NCI-H510A (cell line): ENCODE measurements around the gene KAT8.
"Not testable (repeated sequence)": the region's sequence is repeated elsewhere in the genome, so short reads cannot be mapped to it uniquely, and the experiment has no call there.

Source experiments
- DNase-seq: peaks from one replicate; lab custom pipeline; 2025; lab: John Stamatoyannopoulos, UW

KAT8 gene

DNA sequence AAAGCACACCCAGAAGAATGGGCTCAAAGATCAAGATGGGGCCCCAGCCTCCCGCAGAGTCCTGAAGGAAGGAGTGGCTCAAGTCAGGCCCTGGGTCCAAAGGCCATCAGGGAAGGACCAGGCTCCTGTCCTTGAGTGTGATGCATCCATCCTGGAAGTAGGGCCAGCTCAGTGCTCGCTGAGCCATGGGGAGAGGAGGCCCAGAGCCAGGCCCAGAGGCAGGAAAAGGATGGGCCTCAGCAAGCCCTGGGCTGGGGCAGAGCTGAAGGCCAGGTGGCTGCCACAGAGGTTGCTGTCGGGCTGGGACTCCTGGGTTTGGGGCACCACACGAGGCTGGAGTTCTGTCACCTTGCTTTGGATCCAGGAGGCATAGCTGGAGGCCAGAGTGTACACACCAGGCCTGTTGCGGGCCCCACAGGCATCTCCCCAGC lies 14.4 kb downstream of the KAT8 start:
- no peak for DNase-seq

GRCh38 chr16:31132303-31132979 lies 15.0 kb downstream of the KAT8 start:
- no peak for DNase-seq

- DNase-seq: no peak
Observed at GRCh38 chr16:31133046-31133501, 15.6 kb downstream of the KAT8 start.

DNA sequence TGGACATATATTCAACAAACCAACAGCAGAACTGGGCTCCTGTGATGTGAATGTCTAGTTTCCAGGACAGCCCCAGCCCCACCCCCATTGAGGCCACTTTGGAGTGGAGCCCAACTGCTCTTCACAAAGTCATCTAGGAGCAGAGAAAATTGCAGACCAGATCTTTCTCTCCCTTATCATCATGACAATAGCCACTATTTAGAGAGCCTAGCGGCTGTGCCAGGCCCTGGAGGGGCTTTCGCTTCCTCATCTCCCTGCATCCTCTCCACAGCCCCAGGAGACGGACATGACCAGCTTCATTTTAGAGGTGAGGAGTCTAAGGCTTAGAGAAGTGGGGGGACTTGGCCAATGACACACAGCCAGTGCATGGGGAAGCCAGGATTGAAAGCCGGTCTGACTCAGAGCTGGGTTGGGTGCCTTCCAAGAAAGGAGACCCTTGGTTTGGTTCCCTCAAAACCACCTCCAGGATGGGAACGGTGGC lies 16.7 kb downstream of the KAT8 start:
- no peak for DNase-seq

DNA sequence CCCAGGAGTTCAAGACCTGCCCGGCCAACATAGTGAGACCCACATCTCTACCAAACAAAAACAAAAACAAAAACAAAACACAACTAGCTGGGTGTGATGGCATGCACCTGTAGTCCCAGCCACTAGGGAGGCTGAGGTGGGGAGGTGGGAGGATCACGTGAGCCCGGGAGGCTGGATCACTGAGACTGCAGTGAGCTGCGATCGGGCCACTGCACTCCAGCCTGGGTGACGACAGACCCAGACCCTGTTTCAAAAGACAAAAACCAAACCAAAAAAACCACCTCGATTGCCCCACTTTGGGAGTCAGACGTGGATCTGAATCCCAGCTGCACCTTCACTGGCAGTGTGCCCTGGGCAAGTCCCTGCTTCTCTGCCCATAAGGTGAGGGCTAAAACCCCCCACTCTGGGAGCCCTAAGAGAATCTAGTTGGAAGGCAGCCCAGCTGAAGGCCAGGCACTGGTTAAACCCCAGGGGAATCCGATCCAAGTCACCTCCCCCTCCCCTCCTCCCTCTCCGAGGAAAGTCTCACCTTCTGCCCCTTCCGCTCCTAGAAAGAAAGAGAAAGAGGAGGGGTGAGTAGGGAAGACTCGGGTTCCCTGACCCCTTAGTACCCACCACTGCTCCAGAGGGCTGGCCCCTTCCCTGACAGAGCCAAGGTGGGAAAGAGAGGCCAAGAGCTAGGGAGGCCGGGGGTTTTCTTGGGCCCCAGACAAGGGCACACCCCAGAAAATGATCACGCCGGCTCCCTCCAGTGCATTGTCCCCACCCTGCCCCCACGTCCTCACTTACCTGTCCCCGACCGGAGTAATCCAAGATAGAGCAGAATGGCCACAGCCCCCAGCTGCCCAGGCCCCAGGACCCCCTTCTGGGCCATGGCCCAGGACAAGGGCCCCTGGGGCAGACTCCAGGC lies 17.4 kb downstream of the KAT8 start:
- DNase-seq: no peak

DNA sequence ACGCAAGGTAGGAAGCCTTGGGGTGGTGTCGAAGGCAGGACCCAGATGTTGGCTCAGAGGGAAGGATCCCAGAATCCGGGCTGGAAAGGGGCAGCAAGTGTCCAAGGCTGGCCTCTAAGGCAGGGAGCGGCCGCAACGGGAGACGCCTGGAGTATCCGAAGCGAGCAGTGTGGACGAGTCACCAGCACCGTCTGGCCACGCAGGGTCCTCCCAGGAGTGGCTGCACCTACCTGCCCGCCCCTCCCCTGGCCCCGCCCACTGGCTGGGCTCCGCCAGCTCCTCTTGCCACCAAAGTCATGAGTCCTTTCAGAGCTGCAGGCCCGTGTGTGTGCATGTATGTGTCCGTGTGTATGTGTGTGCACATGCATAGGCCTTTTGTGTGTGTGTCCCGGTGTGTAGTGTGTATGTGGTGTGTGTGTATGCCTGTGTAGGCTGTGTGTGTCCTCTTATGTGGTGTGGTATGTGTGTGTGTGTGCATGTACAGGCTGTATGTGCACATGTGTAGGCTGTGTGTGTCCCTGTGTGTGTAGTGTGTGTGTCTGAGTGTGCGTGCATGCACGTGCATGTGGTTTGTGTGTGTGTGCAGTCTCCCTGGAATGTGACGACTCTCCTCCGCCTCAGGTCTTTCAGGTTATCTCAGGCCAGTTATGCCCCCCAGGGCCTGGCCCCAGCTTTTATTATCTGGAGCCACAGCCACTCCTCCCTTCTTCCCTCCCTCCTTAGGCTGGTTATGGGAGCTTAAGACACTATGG lies 18.2 kb downstream of the KAT8 start, which contains the start of gene PRSS8:
Gene PRSS8 (minus strand): TSS at position 193 of the 752 bp plus-strand sequence. CDS start 229 bp downstream, outside the sequence.
- no peak for DNase-seq

DNA sequence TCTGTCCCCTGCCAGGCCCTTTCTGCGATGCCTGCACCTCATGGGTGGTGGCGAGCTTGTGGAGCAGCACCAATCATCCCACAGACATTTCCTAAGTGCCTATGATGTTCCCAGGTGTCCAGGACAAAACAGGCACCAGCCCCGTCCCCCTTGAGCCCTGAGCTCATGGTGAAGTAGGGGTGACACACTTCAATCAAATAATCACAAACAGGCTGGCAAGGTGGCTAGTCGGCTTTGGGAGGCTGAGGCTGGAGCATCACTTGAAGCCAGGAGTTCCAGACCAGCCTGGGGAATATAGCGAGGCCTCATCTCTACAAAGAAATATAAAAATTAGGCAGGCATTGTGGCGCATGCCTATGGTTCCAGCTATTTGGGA lies 18.8 kb downstream of the KAT8 start:
- DNase-seq: no peak

DNA sequence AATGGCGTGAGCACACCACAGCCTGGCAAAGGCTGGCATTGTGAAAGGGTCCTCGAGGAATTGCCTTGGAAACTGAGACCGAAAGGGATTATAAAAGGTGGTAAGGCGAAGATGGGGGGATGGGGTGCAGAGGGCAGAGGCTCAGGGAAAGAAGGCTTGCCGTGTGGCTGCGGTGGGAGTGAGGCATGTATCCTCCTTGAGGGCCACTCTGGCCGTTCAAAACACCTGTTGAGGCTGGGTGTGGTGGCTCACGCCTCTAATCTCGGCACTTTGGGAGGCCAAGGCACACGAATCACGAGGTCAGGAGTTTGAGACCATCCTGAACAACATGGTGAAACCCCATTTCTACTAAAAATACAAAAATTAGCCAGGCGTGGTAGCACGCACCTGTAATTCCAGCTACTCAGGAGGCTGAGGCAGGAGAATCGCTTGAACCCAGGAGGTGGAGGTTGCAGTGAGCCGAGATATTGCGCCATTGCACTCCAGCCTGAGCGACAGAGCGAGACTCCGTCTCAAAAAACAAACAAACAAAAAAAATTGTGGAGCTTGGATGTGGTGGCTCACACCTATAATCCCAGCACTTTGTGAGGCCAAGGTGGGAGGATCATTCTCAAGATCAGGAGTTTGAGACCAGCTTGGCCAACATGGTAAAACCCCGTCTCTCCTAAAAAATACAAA lies 19.5 kb downstream of the KAT8 start:
- DNase-seq: not testable (repeated sequence)

DNA sequence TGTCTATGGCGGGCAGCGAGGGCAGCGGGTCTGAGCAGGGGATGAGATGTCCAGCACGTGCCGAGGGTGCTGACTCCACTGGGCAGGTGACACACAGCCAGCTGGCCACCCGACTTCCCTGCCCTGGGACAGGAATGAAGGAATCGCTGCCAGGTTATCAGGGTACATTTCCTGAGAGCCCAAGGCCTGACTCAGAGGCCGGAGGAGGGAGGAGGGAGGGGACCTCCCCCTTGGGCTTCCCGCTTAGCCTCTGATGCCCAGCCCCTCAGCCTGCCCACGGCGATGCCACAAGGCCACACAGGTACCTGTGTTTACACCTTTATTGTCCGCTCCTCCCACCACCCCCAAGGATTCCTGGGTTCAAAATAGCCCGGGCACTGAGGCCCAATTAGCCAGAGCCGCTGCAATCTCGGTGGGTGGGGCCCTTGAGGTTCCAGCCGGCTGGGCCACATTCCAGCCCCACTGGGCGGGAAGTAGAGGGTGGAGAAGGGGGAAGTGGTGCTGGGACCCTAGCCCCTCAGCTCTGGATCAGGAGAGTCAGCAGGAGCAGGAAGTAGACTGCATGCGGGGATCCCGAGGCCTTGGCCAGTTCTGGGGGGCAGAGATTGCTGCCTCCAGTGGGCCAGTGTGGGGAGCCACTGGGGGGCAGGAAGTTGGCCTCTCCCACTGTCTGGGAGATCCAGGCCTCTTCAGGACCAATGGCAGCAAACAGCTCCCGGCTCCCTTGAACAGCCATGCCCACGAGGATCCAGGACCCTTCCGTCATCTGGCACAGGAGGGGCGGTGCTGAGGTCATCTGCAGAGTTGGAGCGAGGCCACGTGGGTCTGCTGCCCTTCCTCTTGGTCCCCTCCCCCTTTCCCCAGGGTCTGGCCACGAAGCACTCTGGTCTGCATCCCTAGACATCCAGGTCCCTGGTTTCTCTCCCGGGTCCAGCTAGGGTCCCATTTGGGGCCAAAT lies 21.4 kb downstream of the KAT8 start:
- DNase-seq: no peak

DNA sequence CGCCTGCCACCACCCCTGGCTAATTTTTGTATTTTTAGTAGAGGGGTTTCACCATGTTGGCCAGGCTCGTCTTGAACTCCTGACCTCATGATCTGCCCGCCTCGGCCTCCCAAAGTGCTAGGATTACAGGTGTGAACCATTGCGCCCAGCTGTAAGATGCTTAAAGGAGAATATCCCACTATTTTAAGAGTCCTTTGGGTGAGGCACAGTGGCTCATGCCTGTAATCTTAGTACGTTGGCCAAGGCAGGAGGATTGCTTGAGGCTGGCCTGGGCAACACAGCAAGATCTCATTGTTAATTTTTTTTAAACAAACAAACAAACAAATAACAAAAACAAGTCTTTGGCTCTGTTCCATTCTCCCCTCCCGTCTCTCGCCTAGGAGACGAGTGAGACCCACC lies 23.6 kb downstream of the KAT8 start:
- DNase-seq: not testable (repeated sequence)

DNA sequence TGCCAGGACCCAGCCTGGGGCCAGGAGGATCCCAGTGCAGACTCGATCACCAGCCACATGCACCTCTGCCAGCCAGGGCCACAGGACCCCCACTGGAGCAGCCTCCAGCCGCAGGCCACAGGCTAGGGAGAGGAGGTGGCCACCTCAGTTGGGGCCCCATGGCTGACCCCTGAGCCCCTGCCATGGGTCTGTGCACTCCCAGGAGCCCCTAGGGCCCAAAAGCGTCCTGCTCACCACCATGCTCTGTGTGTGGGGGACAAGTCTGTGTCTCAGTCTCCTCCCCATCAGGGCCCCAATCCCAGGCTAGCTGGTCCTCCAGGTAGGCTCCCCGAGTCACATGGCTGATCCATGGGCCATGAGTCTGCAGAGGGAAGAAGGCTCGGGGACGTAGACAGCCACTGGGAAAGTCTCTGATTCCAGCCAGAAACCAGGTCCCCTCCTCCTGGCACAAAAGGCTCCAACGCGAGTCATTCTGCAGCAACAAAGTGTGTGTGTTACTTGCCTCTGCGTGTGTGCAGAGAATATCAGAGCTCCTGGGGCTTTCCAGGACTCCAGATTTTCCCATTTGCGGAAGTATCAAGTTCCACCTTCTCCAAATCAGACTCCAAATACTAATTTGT lies 24.1 kb downstream of the KAT8 start:
- DNase-seq: no peak

- DNase-seq: peak; percentile 97
Observed at GRCh38 chr16:31142109-31143010, 24.9 kb downstream of the KAT8 start.

DNA sequence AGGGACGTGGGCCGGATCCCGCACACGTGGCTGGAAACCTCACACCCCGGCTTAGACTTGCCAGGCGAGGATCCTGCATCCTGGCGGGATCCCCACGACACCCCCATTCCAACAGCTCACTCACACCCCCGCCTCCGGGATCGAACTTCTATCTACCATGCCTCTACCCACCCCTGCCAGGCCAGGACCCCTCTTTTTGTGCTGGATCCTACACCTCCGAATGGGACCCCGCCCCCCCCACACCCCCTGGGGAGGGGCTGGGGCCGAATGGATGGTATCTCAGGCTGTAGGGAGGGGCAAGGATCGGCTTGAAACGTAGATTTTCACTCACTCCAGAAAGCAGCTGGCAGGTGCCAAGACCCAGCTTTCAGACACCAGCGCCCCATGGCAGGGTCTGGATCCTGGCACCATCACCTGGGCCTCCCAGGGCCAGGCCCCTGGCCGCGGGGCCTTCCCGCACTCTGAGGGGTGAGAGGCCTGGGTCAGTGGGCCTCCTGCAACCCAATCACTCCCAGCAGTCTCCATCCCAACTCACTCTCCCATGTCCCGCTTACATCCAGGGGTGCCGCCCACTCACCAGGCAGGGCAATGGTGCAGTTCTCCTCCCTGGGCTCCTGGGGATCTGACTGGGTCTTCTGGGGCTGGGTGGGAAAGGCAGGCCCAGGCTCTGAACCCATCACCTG lies 25.7 kb downstream of the KAT8 start:
- no peak for DNase-seq

DNA sequence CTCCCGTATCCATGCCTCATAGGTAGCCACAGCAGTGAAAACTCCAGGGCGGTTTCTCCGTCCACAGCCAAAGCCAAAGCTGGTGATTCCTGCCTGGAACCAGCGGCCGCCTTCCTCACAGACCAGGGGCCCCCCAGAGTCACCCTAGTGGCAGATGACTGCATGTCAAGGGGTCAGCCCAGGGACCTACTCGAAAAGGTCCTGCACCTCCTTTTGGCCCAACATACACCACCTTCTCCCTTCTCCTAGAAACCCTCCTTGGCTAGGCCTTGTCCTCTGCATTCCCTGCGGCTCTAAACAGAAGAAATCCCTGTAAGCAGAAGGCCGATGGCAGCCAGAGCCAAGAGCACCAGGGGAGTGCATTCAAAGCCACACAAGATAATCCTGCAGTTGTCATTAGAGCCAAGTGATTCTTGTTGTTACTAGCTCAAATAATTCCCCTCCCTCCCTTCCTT lies 26.3 kb downstream of the KAT8 start:
- no peak for DNase-seq

DNA sequence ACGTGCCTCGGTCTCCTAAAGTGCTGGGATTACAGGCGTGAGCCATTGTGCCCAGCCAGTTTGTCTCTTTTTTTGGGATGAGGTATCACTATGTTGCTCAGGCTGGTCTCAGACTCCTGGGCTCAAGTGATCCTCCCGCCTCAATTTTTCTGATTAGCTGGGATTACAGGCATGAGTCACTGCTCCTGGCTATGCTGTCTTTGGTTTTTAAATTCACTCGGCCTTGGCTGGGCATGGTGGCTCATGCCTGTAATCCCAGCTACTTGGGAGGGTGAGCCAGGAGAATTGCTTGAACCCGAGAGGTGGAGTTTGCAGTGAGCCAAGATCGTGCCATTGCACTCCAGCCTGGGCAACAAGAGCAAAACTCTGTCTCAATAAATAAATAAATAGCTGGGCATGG lies 27.0 kb downstream of the KAT8 start:
- not testable (repeated sequence) for DNase-seq

DNA sequence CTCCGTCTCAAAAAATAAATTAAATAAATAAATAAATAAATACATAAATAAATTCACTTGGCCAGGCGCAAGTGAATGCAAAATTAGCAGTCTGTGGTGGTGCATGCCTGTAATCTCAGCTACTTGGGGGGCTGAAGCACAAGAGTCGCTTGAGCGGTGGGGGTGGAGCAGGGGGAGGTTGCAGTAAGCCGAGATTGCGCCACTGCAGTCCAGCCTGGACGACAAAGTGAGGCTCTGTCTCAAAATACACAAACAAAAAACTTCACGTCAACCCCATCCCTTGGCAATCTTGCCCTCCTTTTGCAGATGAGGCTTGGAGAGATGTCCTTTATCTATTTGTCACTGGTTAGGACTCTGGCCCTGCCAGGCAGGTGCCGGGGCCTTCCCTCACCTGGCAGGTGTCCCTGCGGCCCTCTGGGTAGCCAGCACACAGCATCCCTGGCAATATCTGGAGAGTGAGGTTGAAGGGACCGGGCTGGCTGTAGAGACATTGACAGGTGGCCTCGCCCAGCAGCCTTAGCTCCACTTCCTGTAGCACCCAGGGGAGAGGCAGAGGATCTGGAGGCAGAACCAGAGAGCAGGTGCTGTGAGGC lies 28.0 kb downstream of the KAT8 start:
- peak; percentile 66 for DNase-seq

DNA sequence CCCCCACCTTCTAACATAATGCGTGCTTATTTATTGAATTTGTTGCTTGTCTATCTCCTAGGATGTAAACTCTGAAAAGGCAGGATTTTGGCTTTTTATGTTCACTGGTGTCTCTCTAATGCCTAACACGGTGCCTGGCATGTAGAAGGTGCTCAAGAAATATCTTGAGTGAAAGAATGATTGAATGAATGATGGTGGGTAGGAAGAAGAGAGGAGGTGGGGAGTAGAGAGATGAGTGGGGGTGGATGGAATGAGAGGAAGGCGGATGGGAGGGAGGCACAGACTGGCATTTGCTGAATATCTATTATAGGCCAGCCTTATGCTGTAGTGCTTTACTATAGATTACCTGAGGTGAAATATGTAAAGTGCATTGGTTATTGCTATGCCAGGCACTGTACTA lies 30.1 kb downstream of the KAT8 start:
- DNase-seq: no peak

DNA sequence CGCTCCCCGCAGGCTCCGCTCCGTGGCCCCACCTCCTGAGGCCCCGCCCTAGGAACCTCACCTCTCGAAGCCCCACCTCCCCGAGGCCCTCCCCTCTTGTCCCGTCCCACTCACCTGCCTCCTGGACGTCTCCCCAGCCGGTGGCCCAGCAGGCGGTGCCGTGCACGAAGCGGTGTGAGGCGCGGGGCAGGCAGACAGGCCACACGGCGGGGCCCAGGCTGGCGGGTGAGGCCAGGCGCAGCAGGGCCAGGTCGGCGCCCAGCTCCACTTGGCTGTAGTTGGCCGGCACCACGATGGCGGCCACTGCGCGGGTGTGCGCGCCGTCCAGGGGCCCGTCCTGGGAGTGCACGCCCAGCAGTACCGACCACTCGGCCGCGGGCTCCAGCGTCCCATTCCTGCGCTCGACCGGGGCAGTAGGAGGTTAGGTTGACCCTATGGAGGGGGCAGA lies 30.8 kb downstream of the KAT8 start:
- no peak for DNase-seq
